HG03066 (cell line): Measurements from ENCODE around the gene SIRT5.

Experiments
- ATAC-seq: cut with Tn5 transposase; IDR thresholded peaks from one replicate; pipeline ENCODE4 v1.9.1; 2021; ENCODE audit warnings: low read depth; ENCODE audit not compliant: unreplicated experiment

The SIRT5 gene

DNA sequence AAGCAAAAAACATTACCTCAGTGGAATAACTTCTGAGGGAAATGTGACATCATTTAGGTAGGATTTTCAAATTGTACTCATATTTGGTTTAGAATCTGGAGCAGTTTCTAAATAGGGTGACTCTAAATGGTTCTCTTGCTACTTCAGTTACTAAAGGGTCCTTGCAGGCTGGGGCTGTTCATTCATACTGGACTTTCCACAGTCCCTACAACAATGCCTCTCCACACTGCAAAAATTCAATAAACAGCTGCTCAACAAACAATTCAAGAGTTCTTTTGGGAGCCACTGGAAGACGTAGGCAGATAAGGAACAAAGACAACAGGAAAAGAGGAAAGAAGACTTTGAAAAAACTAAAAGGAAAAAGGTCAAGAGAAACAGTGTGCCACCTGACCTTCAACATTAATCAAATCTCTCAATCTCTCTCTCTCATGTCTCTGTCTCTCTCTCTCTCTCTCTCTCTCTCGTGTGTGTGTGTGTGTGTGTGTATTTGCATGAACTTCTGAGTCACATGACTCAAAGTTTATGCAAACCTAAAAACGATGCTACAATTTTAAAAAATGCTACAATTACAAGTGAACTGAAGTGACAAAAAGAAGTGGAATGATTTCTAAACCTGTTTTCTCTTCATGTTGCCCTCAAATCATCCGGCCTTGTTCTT, 55.2 kb downstream of the SIRT5 start:
- no peak for ATAC-seq

DNA sequence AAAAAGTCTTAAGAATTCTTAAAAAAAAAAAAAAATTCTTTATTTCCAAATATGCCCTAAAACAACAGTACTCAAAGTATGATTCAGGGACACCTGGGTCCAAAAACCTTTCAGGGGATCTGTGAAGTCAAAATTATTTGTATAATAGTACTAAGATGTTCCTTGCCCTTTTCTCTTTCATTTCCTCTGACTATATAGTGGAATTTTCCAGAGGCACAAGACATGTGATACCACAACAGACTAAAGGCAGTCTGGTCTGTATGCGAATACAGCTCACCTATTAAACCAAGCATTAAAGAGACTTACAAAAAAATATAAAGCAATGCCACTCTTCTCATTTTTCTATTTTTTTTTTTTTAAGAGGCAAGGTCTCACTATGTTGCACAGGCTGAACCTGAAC, 56.1 kb downstream of the SIRT5 start:
- no peak for ATAC-seq

DNA sequence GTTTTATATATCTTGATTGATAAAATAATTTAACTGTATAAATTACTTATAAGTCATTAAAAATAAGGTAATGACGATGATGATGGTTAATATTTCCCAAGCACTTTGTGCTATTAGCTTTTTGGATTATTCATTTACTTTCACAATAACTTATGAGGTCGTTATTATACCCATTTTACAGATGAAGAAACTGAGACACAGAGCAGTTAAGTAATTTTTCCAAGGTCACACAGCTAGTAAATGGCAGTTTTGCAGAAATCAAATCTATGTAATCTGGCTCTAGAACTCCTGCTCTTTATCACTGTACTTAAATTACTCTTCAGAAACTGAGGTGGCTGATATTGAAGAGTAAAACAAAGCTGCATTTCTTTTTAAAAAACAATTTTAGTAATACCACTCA, 58.9 kb downstream of the SIRT5 start:
- ATAC-seq, result no peak

DNA sequence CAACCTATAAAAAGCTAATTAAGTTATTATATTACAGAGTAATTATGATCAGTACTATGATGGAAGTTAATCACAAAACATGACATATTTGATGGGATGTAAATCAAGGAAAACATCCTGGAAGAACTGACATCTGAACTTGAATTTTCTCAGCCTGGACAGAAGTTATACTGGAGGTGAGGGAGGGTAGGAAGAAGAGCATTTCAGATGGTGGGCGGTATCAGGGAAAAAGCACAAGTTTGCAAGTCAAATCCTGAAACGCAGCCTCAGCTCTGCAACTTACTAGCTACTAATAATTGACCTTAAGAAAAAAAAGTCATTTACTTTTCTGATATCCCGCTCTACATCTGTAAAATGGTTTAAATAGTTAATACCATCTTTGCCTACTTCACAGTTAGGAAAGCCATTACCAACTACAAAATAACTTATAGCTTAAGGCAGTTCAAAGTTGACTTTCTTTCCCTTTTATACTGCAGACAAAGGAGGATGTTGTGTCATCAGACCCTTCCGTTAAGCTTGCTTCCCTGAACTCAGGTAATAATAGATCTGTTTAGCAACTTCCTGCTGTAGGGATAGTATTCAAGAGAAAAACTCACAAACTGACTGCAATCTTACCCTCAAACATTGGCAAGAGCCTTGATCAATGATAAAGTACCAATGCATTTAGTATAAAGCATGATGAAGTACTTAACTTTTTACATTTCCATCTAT, 61.7 kb downstream of the SIRT5 start:
- ATAC-seq, result no peak

DNA sequence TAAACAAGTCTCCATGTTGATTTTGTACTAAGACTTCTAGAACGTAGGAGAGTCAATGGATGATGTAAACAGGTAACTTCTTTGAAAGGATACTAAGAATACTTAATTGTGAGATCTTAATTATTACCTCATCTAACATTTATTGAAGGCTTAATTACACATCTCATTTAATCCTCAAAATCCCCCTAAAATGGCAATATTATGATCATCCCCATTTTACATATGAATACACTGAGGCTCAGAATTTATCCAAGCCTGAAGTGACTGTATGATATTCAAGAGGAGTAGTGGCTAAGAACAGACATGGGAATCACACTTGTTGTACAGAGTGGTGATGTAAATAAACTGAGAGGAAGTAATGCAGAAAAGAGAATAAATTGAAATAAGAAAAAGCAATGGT, 63.6 kb downstream of the SIRT5 start:
- no peak for ATAC-seq

DNA sequence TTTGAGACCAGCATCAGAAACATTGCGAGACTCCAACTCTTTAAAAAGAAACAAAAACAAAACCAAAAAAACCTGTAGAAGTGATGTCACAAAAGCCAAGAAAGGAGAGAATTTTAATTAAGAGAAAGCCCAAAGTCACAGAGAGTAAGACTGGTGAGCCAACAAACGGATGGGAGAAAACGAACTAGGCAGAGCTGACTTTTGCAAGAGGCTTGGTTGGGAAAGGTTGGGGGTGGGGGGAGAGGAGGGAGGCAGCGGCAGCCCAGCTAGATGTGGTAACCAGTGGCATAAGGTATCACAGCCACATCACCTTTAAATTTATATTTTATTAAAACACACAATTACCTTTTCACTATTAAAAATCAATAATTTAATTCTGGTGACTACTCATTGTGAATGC, 64.2 kb downstream of the SIRT5 start:
- ATAC-seq, result no peak

DNA sequence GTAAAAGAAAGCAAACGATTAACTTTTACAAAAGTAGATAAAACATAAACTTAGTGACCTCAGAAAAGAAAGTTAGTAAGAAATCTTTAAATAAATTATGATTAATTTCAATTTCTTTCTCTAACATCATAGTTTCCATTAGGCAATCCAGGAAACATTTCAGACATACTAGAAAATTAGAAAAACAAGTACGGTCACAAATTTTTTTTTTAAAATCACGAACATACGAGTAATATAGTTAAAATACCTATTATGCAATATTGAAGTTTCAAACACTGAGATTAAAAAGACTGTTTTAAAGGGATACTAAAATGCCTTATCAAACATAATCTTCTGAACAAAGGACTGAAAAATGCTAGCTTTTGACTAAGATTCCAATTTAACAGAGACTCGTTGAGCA, 66.9 kb downstream of the SIRT5 start:
- ATAC-seq, result no peak

DNA sequence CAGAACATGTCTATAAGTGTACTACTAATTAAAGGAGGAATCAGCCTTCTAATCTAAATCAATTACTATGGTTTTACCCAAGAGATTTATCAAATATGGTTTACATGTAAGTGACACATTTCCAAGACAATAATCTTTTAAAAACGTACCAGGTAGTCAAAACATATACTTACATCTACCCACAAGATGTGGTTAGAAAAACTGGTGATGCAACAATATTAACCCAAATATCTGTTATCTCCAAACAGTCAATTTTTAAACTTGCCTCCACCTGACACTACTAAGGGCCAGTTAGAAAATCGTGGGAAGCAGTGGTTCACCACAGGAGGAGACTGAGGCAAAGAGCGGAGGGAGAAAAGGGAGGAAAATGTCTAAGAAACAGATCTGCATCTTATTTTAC, 68.7 kb downstream of the SIRT5 start:
- ATAC-seq, result no peak

DNA sequence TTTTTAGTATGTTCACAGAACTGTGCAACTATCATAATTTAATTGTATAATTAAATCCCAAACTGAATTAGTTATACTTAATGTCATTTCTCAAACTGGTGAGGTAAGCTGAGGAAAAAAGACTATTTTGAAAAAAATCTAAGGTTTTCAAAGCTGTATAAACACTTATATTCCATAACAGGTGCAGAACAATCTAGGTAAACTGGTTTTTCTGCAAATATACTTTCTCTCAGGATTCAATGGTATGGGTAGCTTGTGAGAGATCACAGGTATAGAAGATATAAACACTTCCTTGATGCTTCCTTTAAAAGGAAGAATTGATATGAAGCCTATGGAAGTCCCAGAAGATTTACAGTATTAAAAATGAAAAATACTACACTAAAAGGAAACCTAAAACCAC, 74.4 kb downstream of the SIRT5 start:
- no peak for ATAC-seq

DNA sequence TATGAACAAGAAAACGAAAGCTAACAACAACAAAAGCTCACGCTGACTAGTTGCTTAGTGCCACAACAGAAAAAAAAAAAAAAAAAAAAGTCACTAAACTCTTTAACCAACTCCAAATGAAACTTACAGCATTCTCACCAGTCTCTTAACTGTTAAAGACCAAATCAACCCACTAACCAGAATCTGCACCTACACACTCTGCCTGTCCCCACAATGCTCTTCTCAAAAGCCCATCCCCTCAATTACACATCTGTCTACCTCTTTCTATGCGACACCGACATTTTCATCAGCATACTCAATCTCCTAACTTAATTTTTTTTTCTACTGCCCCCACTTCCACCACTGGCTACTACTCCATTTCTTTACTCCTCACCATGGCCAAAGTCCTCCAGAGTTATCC, 75.0 kb downstream of the SIRT5 start:
- no peak for ATAC-seq

DNA sequence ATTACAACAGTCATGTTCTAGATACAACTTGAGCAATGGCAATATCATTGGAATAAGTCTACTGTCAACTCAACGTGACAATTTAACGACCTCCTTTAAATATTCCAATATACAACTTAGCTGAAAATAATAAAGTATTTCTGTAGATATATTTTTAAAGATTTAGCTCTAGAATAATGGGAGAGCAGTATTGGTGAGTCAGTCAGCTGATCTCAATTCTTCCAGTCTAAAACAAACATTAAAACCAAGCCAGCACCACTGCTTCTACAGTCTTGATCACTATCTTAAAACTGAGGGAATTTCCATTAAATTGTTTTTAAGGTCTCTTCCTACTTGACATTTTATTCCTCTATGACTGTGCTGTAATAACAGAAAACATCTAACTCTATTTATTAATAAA, 78.9 kb downstream of the SIRT5 start:
- no peak for ATAC-seq

DNA sequence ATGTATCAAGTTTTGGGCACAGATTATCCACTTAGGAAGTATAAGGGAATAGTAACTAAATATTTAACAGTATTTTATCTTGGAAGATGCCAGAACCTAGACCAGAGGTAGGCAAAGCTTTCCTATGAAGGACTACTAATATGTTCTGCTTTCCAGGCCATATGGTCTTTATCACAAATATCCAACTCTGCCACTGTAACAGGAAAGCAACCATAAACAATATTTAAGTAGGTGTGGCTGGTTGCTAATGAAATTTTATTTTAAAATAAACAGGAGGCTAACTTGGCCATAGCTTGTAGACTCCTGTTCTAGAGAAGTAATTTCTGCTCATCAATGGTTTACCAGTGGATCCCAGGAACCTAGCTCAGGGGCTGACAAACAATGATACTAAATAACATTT, 80.1 kb downstream of the SIRT5 start:
- no peak for ATAC-seq

DNA sequence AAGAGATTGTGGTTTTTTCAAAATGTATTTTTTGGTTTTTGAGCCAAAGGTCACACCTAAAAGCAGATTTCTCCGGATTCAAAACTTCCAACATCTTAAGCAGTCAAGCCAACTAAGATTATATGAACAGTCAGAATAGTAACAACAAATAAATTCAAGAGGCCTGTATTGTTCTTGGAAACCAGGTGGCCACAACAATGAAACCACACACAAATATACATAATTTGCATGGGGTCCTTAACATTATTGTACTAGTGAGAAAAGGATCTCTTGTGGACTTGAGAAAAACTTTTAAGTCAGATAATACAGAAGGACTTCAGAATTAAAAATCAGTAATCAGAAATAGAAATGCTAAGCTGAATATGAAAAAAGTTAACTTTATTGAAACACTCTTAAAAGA, 81.3 kb downstream of the SIRT5 start:
- ATAC-seq, result no peak

DNA sequence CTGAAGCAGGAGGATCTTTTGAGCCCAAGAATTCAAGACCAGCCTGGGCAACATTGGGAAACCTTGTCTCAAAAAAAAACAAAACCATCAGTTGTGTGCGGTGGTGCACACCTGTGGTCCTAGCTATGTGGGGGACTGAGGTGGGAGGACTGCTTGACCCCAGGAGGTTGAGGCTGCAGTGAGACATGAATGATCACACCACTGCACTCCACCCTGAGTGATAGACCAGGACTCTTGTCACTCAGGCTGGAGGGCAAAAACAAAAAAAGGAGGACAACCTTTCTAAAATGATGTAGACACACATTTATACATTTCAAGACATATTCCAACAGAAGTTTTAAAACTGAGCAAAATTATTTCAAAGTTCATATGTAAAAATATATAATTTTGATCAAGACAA, 85.9 kb downstream of the SIRT5 start:
- ATAC-seq, result no peak

DNA sequence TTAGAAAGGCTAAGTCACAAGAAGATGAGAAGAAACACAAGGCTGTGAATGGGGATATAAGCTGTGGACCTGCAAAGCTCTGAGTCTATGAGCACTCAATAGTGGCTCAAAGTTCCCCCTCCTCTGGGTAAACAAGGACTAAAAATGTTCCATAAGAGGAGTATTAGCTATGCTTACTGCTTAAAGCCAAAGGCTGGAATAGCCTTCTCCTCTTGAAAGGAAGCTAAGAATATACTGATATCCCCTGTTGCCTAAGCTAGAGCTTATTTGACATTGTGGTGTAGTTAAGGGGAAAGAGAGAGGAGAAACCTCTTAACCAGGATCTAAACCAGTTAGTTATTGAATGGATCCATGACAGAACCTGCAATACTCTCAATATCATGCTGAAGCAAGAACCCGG, 86.5 kb downstream of the SIRT5 start:
- ATAC-seq, result no peak

DNA sequence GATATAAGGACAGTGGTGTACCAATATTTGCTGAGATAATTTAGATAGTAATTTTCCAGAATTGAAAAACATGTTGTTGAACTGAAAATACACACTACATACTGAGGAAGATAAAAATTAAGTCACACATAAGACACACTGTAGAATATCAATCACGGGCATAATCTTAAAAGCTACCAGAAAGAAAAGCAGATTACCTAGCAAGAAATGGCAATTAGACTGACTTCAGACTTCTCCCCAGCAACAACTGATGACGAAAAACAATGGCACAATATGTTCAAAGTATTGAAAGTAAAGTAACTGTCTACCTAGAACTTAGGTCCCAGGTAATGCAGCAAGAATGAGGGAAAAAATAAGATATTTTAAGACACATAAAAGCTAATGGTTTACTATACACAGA, 87.2 kb downstream of the SIRT5 start:
- ATAC-seq, result no peak

DNA sequence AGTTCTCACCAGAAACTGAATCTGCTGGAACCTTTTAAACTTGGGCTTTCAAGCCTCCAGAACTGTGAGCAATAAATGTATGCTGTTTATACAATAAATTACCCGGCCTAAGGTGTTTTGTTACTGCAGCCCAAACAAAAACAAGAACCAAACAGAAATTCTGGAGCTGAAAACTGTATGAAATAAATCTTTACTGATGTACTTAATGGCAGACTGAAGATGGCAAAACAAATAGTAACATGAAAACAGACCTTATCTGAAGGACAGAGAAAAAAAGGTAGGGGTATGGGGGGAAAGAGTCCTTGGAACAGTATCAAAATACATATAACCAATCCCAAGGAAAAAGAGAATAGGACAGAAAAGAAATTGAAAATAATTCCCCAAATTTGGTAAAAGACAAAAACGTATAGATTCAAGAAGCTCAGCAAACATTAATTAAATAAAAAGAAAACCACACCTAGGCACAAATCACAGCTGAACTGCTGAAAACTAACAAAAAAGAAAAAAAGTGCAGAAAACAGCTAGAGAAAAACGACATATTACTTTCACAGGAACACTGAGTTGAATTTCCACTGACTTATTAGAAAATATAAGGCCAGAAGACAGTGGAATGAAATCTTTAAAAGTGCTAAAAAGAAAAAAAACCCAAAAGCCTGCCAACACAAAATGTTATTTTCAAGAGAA, 88.4 kb downstream of the SIRT5 start:
- no peak for ATAC-seq

DNA sequence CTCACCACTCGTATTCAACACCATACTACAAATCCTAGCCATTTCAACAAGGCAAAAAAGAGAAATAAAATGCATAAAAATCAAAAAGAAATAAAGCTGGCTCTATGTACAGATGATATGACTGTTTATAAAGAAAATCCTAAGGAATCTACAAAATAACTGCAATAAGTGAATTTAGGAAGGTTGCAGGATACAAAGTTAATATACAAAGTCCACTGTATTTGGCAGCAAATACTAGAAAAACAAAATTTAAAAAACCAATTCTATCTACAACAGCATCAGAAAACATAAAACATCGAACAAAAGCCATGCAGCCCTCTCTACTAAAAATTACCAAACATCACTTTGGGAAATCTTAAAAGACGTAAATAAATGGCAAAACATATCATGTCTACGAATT, 89.6 kb downstream of the SIRT5 start:
- ATAC-seq, result no peak
